ENCODE results near the gene EXOC7. TPM values are rescaled to one million over a fixed set of nuclear protein-coding genes. Genes with fewer than 3 reads are reported as not detected.

Gene EXOC7
- total and polyA plus RNA-seq, 2 of the 8 experiments (the other 6 are each of a cell fraction or from before 2014, with no cell fraction given), result 77.1 to 92.6 TPM

DNA sequence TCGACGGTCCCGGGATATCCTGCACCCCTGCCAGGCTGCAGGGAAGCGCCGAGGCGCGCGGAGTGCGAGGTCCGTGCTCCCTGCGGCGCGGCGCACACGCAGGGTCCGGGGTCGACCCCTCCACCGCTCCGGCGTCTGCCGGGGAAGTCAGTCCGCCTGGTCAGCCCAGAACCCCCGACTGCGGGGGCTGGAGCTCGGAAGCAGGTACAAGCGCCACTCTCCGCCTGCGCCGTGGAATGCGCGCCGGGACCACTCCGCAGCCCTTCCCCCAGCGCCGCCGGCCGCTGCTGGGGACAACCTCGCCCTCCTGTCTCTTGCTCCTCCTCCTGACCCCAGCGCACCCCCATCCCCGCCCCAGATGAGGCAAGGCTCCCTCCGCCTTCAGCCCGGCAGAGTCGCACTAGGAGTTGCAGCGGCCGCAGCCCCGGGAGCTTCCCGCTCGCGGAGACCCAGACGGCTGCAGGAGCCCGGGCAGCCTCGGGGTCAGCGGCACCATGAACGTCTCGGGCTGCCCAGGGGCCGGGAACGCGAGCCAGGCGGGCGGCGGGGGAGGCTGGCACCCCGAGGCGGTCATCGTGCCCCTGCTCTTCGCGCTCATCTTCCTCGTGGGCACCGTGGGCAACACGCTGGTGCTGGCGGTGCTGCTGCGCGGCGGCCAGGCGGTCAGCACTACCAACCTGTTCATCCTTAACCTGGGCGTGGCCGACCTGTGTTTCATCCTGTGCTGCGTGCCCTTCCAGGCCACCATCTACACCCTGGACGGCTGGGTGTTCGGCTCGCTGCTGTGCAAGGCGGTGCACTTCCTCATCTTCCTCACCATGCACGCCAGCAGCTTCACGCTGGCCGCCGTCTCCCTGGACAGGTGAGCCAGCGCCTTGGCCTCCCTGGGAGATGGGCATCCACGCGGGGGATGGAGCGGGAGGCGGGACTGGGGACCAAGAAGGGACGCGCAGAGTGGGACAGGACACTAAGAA lies 28.9 kb downstream of the EXOC7 start, which contains the start of gene GALR2:
GALR2 (plus strand) TSS at position 392 of the 974 bp plus-strand sequence; CDS start at position 495, 103 bp downstream.
- Histone ChIP-seq H3K23me2 (ENCODE audit: low read depth, low read length) (peaks cover 25% of the 10 kb centered on the region), H3K9me3 (ENCODE audit: insufficient read depth in 2 of 2, low read depth in 1 of 2, low read length in 1 of 2) (no peaks in the 10 kb centered on the region), H2BK20ac (ENCODE audit: low read length) (peak within 1 kb of the TSS; percentile 48), H4K91ac (replicated peaks; ENCODE audit: insufficient read length, low read length) (no peak within 1 kb of the TSS), H3K4me2 (ENCODE audit: insufficient read depth in 1 of 2, low read depth in 2 of 2, low read length in 2 of 2) (peak within 1 kb of the TSS; percentile 77 to 79), H3K56ac (replicated peaks; ENCODE audit: insufficient read length, low read depth, low read length) (no peak within 1 kb of the TSS), H3K79me2 (ENCODE audit: control insufficient read depth in 1 of 2, insufficient read depth in 2 of 2, low read length in 2 of 2) (peaks cover 3 to 23% of the 10 kb centered on the region in 2 experiments), H3K14ac (ENCODE audit: insufficient read length) (no peak within 1 kb of the TSS), H3K9ac (replicated peaks in 1 of 4; ENCODE audit: extremely low read depth in 1 of 4, low read depth in 3 of 4, low read length in 3 of 4) (no peak within 1 kb of the TSS; a peak in 1 of 7 replicates), H2BK5ac (ENCODE audit: low read depth, low read length) (no peak within 1 kb of the TSS), H3K79me1 (ENCODE audit: low read depth, low read length) (peaks cover 6% of the 10 kb centered on the region; the same call in 1 of the 2 replicates), H2BK120ac (replicated peaks; ENCODE audit: low read depth, low read length) (no peak within 1 kb of the TSS), H4K20me1 (replicated peaks in 1 of 2; ENCODE audit: control insufficient read depth in 1 of 2, insufficient read depth in 2 of 2, low read length in 2 of 2) (peaks cover 2 to 17% of the 10 kb centered on the region in 2 experiments), H3K4ac (replicated peaks; ENCODE audit: insufficient read length, low read depth, low read length) (no peak within 1 kb of the TSS), H3K4me1 (replicated peaks in 1 of 4; ENCODE audit: control insufficient read depth in 3 of 4, insufficient read depth in 4 of 4, low read length in 3 of 4) (peaks cover 0 to 45% (median 28%) of the 10 kb centered on the region in 4 experiments; a peak in 6 of 7 replicates), H2AFZ (ENCODE audit: low read length) (no peak within 1 kb of the TSS; the same call in 1 of the 2 replicates), H3K27me3 (replicated peaks in 1 of 4; ENCODE audit: control insufficient read depth in 3 of 4, extremely low read depth in 1 of 4, insufficient read depth in 3 of 4, low read length in 3 of 4) (peaks cover 54 to 68% (median 66%) of the 10 kb centered on the region in 4 experiments), H3K27ac (ENCODE audit: low read depth, low read length) (no peak within 1 kb of the TSS), H4K8ac (ENCODE audit: extremely low read depth, insufficient read depth, low read length) (no peak within 1 kb of the TSS; the same call in 1 of the 2 replicates), H2AK5ac (ENCODE audit: low read depth, low read length) (no peak within 1 kb of the TSS), H4K5ac (ENCODE audit: insufficient read length, low read depth, low read length) (no peak within 1 kb of the TSS), H3K4me3 (ENCODE audit: extremely low read depth in 1 of 4, insufficient read depth in 2 of 4, low read depth in 3 of 4, low read length in 4 of 4) (peak within 1 kb of the TSS; percentile 21 to 60 (median 40)), H2BK15ac (ENCODE audit: low read length) (peak within 1 kb of the TSS; percentile 81; the same call in 1 of the 2 replicates), H3K36me3 (ENCODE audit: control insufficient read depth in 2 of 4, insufficient read depth in 4 of 4, low read length in 3 of 4) (no peaks in the 10 kb centered on the region; a peak in 1 of 8 replicates), H3K23ac (ENCODE audit: insufficient read length) (no peak within 1 kb of the TSS), H2BK12ac (ENCODE audit: low read depth, low read length) (peak within 1 kb of the TSS; percentile 29; the same call in 1 of the 2 replicates), H3K18ac (ENCODE audit: extremely low read depth, low read length) (no peak within 1 kb of the TSS; the same call in 1 of the 2 replicates)
- POLR2A ChIA-PET (ENCODE audit: partially characterized antibody), result interaction anchor here (0.9 to 2.9 kb wide), 8 partner anchors 11 to 295 kb away, joined by 3 to 10 read pairs (median 4); partner anchors contain the start of gene EXOC7
- WGBS, 2 experiments (ENCODE audit: extremely low coverage in 1 of 2, insufficient coverage in 1 of 2, insufficient read length in 1 of 2, insufficient replicate concordance in 2 of 2, low coverage in 1 of 2, low lambda C conversion rate in 2 of 2, missing lambda C conversion rate in 1 of 2), result 7% methylated on average over 69 of the region's 92 CpGs; no CpG with 5 or more reads in 1 of the 2 experiments
- DNase-seq (ENCODE audit: low read depth in 1 of 2, low spot score in 2 of 2) (peak in 1 of 2 experiments; percentile 80), FAIRE-seq (no peak)
- CTCF ChIA-PET (ENCODE audit: partially characterized antibody), result interaction anchor here (0.9 to 2.3 kb wide), 15 partner anchors 9 to 213 kb away, joined by 3 to 9 read pairs (median 4); partner anchors contain the start of genes CDK3 and EXOC7
- no peak for TF ChIP-seq FOSL1 (IDR thresholded peaks at IDR 0.05; ENCODE audit: insufficient read depth, low read depth, low read length)
- TF ChIP-seq, protein P1, sequence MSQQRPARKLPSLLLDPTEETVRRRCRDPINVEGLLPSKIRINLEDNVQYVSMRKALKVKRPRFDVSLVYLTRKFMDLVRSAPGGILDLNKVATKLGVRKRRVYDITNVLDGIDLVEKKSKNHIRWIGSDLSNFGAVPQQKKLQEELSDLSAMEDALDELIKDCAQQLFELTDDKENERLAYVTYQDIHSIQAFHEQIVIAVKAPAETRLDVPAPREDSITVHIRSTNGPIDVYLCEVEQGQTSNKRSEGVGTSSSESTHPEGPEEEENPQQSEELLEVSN (IDR thresholded peaks at IDR 0.05), result 0 out of 2 replicates have a peak, but pooled peaks have one; percentile 23
- TF ChIP-seq GABPA (IDR thresholded peaks at IDR 0.05; ENCODE audit: borderline replicate concordance, insufficient read depth, low read length), result no peak
- 0 out of 2 replicates have a peak, but pooled peaks have one; percentile 6 for TF ChIP-seq PHF8 (conservative IDR thresholded peaks at IDR 0.05; ENCODE audit: low read depth, low read length)
- no peak for TF ChIP-seq EGR1 (IDR thresholded peaks at IDR 0.05; ENCODE audit: borderline replicate concordance, low read depth, low read length)
- TF ChIP-seq TEAD4 (IDR thresholded peaks at IDR 0.05; ENCODE audit: low read depth, low read length), result peak; percentile 66; the same call in 1 of the 2 replicates
- TF ChIP-seq BACH1 (IDR thresholded peaks at IDR 0.05; ENCODE audit: low read length), result no peak
- TF ChIP-seq BRCA1 (IDR thresholded peaks at IDR 0.05; ENCODE audit: low read depth, low read length), result no peak
- no peak for TF ChIP-seq EP300 (IDR thresholded peaks at IDR 0.05; ENCODE audit: borderline replicate concordance in 1 of 2, low read depth in 2 of 2, low read length in 2 of 2)

Measured in H1 (cell line).